D721Med (cell line): ENCODE data around the gene AMDHD2.

Experiments used
- DNase-seq: peaks from one replicate; pipeline ENCODE4 v3.0.0; 2011; ENCODE audit warnings: low spot score; ENCODE audit not compliant: insufficient read length
- FAIRE-seq: peaks from 2 replicates; lab custom pipeline; 2011; peaks lifted over from hg19 to GRCh38; lab: Jason Lieb, UNC
- TF ChIP-seq, protein P1 (sequence below): IDR thresholded peaks from 2 replicates; pipeline ENCODE4 v1.5.1; 2012; ENCODE audit warnings: mild to moderate bottlenecking, control low read depth; ENCODE audit not compliant: insufficient read depth; ENCODE audit errors: missing control alignments

Gene AMDHD2

DNA sequence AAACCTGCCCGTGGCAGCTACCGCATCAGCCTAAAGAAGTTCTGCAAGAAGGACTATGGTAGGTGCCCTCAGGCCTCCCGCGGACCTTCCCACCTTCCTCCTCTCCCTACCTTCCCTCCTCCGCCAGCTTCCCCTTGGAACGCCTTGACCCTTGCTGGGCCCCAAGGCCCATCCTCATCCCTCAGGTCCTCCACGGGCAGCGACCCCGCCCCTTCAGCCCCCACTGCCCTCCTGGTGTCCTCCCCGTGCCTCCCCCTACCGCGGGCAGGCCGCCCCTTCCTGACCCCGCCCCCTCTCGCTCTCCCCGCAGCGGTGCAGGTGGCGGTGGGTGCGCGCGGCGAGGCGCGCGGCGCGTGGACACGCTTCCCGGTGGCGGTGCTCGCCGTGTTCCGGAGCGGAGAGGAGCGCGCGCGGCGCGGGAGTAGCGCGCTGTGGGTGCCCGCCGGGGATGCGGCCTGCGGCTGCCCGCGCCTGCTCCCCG is 46.7 kb upstream of the AMDHD2 start:
- TF ChIP-seq, protein P1, sequence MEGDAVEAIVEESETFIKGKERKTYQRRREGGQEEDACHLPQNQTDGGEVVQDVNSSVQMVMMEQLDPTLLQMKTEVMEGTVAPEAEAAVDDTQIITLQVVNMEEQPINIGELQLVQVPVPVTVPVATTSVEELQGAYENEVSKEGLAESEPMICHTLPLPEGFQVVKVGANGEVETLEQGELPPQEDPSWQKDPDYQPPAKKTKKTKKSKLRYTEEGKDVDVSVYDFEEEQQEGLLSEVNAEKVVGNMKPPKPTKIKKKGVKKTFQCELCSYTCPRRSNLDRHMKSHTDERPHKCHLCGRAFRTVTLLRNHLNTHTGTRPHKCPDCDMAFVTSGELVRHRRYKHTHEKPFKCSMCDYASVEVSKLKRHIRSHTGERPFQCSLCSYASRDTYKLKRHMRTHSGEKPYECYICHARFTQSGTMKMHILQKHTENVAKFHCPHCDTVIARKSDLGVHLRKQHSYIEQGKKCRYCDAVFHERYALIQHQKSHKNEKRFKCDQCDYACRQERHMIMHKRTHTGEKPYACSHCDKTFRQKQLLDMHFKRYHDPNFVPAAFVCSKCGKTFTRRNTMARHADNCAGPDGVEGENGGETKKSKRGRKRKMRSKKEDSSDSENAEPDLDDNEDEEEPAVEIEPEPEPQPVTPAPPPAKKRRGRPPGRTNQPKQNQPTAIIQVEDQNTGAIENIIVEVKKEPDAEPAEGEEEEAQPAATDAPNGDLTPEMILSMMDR, result no peak
- DNase-seq, result no peak
- no peak for FAIRE-seq

GRCh38 chr16:2473999-2474876 is 45.9 kb upstream of the AMDHD2 start:
- TF ChIP-seq, protein P1, result peak; percentile 33
- no peak for FAIRE-seq
- no peak for DNase-seq

DNA sequence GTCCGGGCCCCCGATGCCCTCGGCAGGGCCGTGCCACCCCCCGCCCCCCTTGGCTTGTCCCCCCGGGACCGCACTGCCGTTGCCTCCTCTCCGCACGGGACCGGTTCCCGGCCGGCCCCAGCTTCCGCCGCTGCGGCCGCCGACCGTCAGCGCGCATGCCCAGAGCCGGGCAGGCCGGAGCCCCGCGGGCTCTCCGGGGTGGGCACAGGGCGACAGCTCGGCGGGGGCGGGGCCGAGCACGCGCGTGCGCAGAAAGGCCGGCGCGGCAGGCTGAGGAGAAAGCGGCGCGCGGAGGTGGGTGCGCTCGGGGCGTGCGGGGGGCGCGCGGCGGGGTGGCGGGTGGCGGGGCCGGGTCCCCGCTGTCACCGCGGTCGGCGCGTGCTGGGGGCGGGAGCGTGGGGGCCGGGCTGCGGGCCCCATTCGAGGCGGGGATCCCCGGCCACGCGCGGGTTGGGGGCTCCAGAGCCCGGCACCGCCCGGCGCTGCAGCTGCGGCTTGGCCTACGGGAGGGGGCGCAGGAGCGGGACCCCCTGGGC is 45.2 kb upstream of the AMDHD2 start, which contains the start of gene TBC1D24:
Gene TBC1D24 (plus strand): TSS at position 251 of the 536 bp plus-strand sequence. CDS start 21,022 bp downstream, outside the sequence.
- FAIRE-seq (no peak), DNase-seq (peak; percentile 99)
- TF ChIP-seq, protein P1, result no peak

DNA sequence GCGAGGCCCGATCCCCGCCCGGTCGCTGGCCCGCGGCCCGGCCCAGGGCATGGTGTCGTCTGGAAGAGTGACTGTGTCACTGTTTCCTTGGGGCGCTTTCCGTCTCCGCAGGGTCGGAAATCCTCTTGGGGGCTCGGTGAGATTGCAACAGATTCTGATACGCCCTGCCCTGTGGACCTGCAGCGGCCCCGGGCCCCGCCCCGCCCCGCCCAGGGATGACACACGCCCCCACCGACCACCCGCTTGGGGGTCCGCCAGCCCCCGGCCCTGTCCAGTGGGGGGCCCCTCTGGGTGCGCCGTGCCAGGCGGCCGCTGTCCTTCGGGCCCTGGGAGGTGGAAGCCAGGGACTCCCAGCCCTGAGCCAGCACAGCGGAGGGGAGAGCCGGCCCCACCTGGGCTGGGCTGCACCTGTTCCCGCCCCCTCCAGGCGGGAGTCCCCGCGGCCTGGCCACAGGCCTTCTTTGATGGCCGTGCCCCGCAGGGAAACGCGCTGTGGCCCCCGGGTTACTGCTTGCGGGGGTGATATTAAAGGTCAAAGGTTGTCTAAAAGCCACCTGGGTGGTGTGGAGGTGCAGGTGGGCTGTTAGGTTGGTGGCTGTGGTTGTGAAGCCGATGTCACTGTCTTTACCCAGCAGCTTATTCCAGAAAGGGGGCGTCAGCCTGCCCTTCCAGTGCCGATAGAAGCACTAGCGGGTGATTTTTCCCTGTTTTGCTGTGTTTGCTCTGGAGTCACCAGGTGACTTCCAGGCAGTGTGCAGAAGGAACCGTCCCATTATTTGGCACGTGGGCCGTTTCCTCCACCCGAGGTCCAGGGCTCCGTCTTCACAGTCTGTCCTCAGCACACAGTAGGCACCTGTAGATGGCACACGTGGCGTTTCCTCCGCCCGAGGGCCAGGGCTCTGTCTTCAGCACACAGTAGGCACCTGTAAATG is 44.5 kb upstream of the AMDHD2 start:
- TF ChIP-seq, protein P1, result no peak
- no peak for FAIRE-seq
- no peak for DNase-seq

GRCh38 chr16:2476345-2476720 is 43.8 kb upstream of the AMDHD2 start:
- DNase-seq, result no peak
- FAIRE-seq, result no peak
- TF ChIP-seq, protein P1, result no peak

- FAIRE-seq (no peak), DNase-seq (no peak)
- TF ChIP-seq, protein P1, result no peak
Observed at GRCh38 chr16:2476741-2477140, 43.4 kb upstream of the AMDHD2 start.
